ENCODE results near the gene NR2F1-AS1. TPM values are rescaled to one million over a fixed set of nuclear protein-coding genes. Genes with fewer than 3 reads are reported as not detected.

Gene NR2F1-AS1
- total and polyA plus RNA-seq, 2 experiments from 2014 or later = 0.59 to 4.5 TPM

DNA sequence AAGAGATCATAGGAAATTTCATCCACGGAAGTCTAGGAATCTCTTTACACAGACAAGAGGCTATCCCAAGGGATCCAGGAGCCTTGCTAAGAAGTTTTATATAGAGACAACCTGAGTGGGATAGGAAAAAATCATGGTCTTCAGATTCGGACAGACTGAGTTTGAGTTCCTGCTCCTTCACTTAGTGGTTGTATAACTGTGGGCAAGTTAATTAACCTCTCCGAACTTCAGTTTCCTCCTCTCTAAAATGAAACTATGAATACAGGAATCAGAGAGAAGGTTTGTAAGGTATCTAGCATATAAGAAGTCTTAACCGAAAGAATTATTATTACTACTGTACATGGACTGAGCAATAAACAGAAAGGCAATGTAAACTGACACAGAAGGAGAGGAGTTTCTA is 35.1 kb downstream of the NR2F1-AS1 start (continued):
- TF ChIP-seq, protein P1, sequence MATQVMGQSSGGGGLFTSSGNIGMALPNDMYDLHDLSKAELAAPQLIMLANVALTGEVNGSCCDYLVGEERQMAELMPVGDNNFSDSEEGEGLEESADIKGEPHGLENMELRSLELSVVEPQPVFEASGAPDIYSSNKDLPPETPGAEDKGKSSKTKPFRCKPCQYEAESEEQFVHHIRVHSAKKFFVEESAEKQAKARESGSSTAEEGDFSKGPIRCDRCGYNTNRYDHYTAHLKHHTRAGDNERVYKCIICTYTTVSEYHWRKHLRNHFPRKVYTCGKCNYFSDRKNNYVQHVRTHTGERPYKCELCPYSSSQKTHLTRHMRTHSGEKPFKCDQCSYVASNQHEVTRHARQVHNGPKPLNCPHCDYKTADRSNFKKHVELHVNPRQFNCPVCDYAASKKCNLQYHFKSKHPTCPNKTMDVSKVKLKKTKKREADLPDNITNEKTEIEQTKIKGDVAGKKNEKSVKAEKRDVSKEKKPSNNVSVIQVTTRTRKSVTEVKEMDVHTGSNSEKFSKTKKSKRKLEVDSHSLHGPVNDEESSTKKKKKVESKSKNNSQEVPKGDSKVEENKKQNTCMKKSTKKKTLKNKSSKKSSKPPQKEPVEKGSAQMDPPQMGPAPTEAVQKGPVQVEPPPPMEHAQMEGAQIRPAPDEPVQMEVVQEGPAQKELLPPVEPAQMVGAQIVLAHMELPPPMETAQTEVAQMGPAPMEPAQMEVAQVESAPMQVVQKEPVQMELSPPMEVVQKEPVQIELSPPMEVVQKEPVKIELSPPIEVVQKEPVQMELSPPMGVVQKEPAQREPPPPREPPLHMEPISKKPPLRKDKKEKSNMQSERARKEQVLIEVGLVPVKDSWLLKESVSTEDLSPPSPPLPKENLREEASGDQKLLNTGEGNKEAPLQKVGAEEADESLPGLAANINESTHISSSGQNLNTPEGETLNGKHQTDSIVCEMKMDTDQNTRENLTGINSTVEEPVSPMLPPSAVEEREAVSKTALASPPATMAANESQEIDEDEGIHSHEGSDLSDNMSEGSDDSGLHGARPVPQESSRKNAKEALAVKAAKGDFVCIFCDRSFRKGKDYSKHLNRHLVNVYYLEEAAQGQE (IDR thresholded peaks at IDR 0.05; ENCODE audit: unreplicated experiment) = no peak
- TF ChIP-seq NANOG (IDR thresholded peaks at IDR 0.05; ENCODE audit: borderline replicate concordance) (no peak), EZH2 (IDR thresholded peaks at IDR 0.05; ENCODE audit: low read depth, unreplicated experiment) (no peak), CREB1 (CRISPR knock-in tag; IDR thresholded peaks at IDR 0.05; ENCODE audit: low read depth) (no peak)
- TF ChIP-seq, protein P2, sequence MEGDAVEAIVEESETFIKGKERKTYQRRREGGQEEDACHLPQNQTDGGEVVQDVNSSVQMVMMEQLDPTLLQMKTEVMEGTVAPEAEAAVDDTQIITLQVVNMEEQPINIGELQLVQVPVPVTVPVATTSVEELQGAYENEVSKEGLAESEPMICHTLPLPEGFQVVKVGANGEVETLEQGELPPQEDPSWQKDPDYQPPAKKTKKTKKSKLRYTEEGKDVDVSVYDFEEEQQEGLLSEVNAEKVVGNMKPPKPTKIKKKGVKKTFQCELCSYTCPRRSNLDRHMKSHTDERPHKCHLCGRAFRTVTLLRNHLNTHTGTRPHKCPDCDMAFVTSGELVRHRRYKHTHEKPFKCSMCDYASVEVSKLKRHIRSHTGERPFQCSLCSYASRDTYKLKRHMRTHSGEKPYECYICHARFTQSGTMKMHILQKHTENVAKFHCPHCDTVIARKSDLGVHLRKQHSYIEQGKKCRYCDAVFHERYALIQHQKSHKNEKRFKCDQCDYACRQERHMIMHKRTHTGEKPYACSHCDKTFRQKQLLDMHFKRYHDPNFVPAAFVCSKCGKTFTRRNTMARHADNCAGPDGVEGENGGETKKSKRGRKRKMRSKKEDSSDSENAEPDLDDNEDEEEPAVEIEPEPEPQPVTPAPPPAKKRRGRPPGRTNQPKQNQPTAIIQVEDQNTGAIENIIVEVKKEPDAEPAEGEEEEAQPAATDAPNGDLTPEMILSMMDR (conservative IDR thresholded peaks at IDR 0.05; ENCODE audit: low read depth in 2 of 2) = no peak

DNA sequence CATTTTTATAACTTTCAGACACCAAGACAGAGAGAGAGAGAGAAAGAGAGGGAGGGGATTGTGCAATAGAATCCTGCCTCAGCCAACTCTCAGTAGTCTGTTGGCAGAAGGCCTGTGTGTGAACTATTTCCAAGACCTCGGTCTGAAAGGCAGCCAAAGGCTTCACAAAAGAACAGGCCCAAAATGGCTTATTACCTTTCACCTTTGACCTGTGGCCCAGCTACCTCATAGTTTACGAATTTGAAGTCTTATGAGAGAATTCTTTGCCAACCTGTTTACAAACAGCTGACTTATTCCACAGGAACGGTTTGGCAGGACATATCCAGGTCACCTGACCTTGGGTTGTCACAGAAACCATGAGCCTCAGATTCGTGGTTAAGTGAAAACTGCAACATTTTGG is 48.6 kb downstream of the NR2F1-AS1 start:
- H3K9me2 ChIP-seq (ENCODE audit: insufficient read depth) = no peaks in the 10 kb centered on the region
- no peaks in the 10 kb centered on the region for H3K79me2 ChIP-seq (replicated peaks; ENCODE audit: insufficient read depth)
- no peak overlapping the region for H3K27ac ChIP-seq (ENCODE audit: low read depth)
- H4K20me1 ChIP-seq (replicated peaks; ENCODE audit: insufficient read depth) = no peaks in the 10 kb centered on the region
- no peak overlapping the region for H3K4me2 ChIP-seq
- peak; percentile 3 for DNase-seq (ENCODE audit: low spot score)
- no peaks in the 10 kb centered on the region for H3K27me3 ChIP-seq (ENCODE audit: insufficient read depth)
- no peaks in the 10 kb centered on the region for H3K4me1 Mint-ChIP-seq
- H3K36me3 Mint-ChIP-seq (ENCODE audit: low read depth) = peaks cover 9% of the 10 kb centered on the region; the same call in 2 of the 3 replicates
- H3K4me3 ChIP-seq = no peak overlapping the region
- H3K27me3 Mint-ChIP-seq (ENCODE audit: insufficient read depth, low read depth, poor library complexity) = peaks cover 2% of the 10 kb centered on the region
- H3K4me1 ChIP-seq (ENCODE audit: insufficient read depth) = no peaks in the 10 kb centered on the region
- peaks cover 16% of the 10 kb centered on the region; the same call in 2 of the 3 replicates for H3K9me3 Mint-ChIP-seq
- no peak overlapping the region for H2AFZ ChIP-seq
- no peaks in the 10 kb centered on the region for H3K36me3 ChIP-seq (ENCODE audit: insufficient read depth)
- ATAC-seq = no peak
- H3K4me3 Mint-ChIP-seq = no peak overlapping the region
- H3K27ac Mint-ChIP-seq = no peak overlapping the region
- H3F3A ChIP-seq (replicated peaks; ENCODE audit: low read depth) = no peaks in the 10 kb centered on the region
- TF ChIP-seq JUNB (IDR thresholded peaks at IDR 0.05; ENCODE audit: unreplicated experiment) (no peak), ZNF331 (CRISPR knock-in tag; IDR thresholded peaks at IDR 0.05; ENCODE audit: low read depth) (no peak), POLR2AphosphoS5 (IDR thresholded peaks at IDR 0.05; ENCODE audit: low read depth) (no peak), CREB1 (CRISPR knock-in tag; IDR thresholded peaks at IDR 0.05; ENCODE audit: low read depth) (no peak), EZH2 (IDR thresholded peaks at IDR 0.05; ENCODE audit: low read depth, unreplicated experiment) (no peak), EZH2phosphoT487 (IDR thresholded peaks at IDR 0.05; ENCODE audit: unreplicated experiment) (no peak)
- TF ChIP-seq, protein P3, sequence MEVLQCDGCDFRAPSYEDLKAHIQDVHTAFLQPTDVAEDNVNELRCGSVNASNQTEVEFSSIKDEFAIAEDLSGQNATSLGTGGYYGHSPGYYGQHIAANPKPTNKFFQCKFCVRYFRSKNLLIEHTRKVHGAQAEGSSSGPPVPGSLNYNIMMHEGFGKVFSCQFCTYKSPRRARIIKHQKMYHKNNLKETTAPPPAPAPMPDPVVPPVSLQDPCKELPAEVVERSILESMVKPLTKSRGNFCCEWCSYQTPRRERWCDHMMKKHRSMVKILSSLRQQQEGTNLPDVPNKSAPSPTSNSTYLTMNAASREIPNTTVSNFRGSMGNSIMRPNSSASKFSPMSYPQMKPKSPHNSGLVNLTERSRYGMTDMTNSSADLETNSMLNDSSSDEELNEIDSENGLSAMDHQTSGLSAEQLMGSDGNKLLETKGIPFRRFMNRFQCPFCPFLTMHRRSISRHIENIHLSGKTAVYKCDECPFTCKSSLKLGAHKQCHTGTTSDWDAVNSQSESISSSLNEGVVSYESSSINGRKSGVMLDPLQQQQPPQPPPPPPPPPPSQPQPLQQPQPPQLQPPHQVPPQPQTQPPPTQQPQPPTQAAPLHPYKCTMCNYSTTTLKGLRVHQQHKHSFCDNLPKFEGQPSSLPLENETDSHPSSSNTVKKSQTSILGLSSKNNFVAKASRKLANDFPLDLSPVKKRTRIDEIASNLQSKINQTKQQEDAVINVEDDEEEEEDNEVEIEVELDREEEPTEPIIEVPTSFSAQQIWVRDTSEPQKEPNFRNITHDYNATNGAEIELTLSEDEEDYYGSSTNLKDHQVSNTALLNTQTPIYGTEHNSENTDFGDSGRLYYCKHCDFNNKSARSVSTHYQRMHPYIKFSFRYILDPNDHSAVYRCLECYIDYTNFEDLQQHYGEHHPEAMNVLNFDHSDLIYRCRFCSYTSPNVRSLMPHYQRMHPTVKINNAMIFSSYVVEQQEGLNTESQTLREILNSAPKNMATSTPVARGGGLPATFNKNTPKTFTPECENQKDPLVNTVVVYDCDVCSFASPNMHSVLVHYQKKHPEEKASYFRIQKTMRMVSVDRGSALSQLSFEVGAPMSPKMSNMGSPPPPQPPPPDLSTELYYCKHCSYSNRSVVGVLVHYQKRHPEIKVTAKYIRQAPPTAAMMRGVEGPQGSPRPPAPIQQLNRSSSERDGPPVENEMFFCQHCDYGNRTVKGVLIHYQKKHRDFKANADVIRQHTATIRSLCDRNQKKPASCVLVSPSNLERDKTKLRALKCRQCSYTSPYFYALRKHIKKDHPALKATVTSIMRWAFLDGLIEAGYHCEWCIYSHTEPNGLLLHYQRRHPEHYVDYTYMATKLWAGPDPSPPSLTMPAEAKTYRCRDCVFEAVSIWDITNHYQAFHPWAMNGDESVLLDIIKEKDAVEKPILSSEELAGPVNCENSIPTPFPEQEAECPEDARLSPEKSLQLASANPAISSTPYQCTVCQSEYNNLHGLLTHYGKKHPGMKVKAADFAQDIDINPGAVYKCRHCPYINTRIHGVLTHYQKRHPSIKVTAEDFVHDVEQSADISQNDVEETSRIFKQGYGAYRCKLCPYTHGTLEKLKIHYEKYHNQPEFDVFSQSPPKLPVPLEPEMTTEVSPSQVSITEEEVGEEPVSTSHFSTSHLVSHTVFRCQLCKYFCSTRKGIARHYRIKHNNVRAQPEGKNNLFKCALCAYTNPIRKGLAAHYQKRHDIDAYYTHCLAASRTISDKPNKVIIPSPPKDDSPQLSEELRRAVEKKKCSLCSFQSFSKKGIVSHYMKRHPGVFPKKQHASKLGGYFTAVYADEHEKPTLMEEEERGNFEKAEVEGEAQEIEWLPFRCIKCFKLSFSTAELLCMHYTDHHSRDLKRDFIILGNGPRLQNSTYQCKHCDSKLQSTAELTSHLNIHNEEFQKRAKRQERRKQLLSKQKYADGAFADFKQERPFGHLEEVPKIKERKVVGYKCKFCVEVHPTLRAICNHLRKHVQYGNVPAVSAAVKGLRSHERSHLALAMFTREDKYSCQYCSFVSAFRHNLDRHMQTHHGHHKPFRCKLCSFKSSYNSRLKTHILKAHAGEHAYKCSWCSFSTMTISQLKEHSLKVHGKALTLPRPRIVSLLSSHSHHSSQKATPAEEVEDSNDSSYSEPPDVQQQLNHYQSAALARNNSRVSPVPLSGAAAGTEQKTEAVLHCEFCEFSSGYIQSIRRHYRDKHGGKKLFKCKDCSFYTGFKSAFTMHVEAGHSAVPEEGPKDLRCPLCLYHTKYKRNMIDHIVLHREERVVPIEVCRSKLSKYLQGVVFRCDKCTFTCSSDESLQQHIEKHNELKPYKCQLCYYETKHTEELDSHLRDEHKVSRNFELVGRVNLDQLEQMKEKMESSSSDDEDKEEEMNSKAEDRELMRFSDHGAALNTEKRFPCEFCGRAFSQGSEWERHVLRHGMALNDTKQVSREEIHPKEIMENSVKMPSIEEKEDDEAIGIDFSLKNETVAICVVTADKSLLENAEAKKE (CRISPR knock-in tag; IDR thresholded peaks at IDR 0.05) = no peak
- TF ChIP-seq, protein P1 (IDR thresholded peaks at IDR 0.05; ENCODE audit: unreplicated experiment) = no peak
